COLO829 (cell line): ENCODE data around the gene NBEAL2.
A peak's percentile ranks its signal among the peaks of the same experiment; 100 is the strongest.

Experiments used
- DNase-seq: peaks from one replicate; pipeline ENCODE4 v3.0.0; 2012; ENCODE audit warnings: low spot score

The NBEAL2 gene

GRCh38 chr3:46978985-46979944 is at the start of gene NBEAL2:
Gene NBEAL2 (plus strand): TSS chr3:46979666. CDS start chr3:46979862, 196 bp downstream.
- DNase-seq: peak; percentile 95

- no peak for DNase-seq
Observed at GRCh38 chr3:46930166-46930944, 49.1 kb upstream of the NBEAL2 start.

- DNase-seq: peak; percentile 41
Observed at GRCh38 chr3:46930945-46931403, 48.5 kb upstream of the NBEAL2 start.

- DNase-seq: peak; percentile 96
Observed at GRCh38 chr3:46931631-46932331, 47.7 kb upstream of the NBEAL2 start.

GRCh38 chr3:46932455-46933225 is 46.8 kb upstream of the NBEAL2 start:
- no peak for DNase-seq

- DNase-seq: no peak
Observed at GRCh38 chr3:46933261-46933660, 46.2 kb upstream of the NBEAL2 start.

- DNase-seq: no peak
Observed at GRCh38 chr3:46934072-46934471, 45.4 kb upstream of the NBEAL2 start.

- DNase-seq: no peak
Observed at GRCh38 chr3:46934498-46935167, 44.8 kb upstream of the NBEAL2 start.

- DNase-seq: peak; percentile 97
Observed at GRCh38 chr3:46935168-46935858, 44.2 kb upstream of the NBEAL2 start.

GRCh38 chr3:46935989-46936558 is 43.4 kb upstream of the NBEAL2 start:
- no peak for DNase-seq

GRCh38 chr3:46936733-46937250 is 42.7 kb upstream of the NBEAL2 start:
- DNase-seq: no peak

GRCh38 chr3:46938118-46938517 is 41.3 kb upstream of the NBEAL2 start:
- DNase-seq: no peak

GRCh38 chr3:46939578-46940445 is 39.7 kb upstream of the NBEAL2 start:
- no peak for DNase-seq

GRCh38 chr3:46942076-46942475 is 37.4 kb upstream of the NBEAL2 start:
- DNase-seq: no peak

GRCh38 chr3:46942481-46943236 is 36.8 kb upstream of the NBEAL2 start:
- DNase-seq: no peak

- no peak for DNase-seq
Observed at GRCh38 chr3:46943237-46944187, 36.0 kb upstream of the NBEAL2 start.

GRCh38 chr3:46944191-46944590 is 35.3 kb upstream of the NBEAL2 start:
- no peak for DNase-seq
